WTC11 (cell line): ENCODE measurements around the gene PKHD1.

Experiments
- ATF1 ChIP-seq: sonication (generic); formaldehyde crosslinking; IDR thresholded peaks from 2 replicates; pipeline ENCODE4 v1.8.1; 2023; ENCODE audit warnings: mild to moderate bottlenecking, moderate library complexity, missing genetic modification reagents
- ATF3 ChIP-seq: sonication (generic); formaldehyde crosslinking; conservative IDR thresholded peaks from 2 replicates; pipeline ENCODE4 v1.8.1; 2022; ENCODE audit warnings: mild to moderate bottlenecking, missing genetic modification reagents
- CREM ChIP-seq: sonication (generic); formaldehyde crosslinking; IDR thresholded peaks from 2 replicates; pipeline ENCODE4 v1.8.1; 2022; ENCODE audit warnings: mild to moderate bottlenecking, missing genetic modification reagents, moderate library complexity
- FOXK1 ChIP-seq: sonication (generic); formaldehyde crosslinking; IDR thresholded peaks from 2 replicates; pipeline ENCODE4 v1.8.0; 2022; ENCODE audit warnings: mild to moderate bottlenecking, moderate library complexity, missing genetic modification reagents
- HMGXB4 ChIP-seq: sonication (generic); formaldehyde crosslinking; IDR thresholded peaks from 2 replicates; pipeline ENCODE4 v1.8.1; 2023; ENCODE audit warnings: mild to moderate bottlenecking, moderate library complexity, missing genetic modification reagents
- IRF2 ChIP-seq: sonication (generic); formaldehyde crosslinking; IDR thresholded peaks from 2 replicates; pipeline ENCODE4 v1.8.0; 2022; ENCODE audit warnings: low read depth, missing genetic modification reagents, borderline replicate concordance
- PRRX2 ChIP-seq: fragments of 250-450 bp; sonication (Bioruptor Pico); IDR thresholded peaks from 2 replicates; pipeline ENCODE4 v1.8.0; 2021; ENCODE audit warnings: mild to moderate bottlenecking
- SMAD3 ChIP-seq: sonication (generic); formaldehyde crosslinking; IDR thresholded peaks from 2 replicates; pipeline ENCODE4 v1.8.0; 2022; ENCODE audit warnings: missing genetic modification reagents, mild to moderate bottlenecking, borderline replicate concordance
- SMAD4 ChIP-seq: sonication (generic); formaldehyde crosslinking; IDR thresholded peaks from 2 replicates; pipeline ENCODE4 v1.8.0; 2022; ENCODE audit warnings: mild to moderate bottlenecking, missing genetic modification reagents
- SP1 ChIP-seq: sonication (generic); formaldehyde crosslinking; conservative IDR thresholded peaks from 2 replicates; pipeline ENCODE4 v1.8.1; 2022; ENCODE audit warnings: missing genetic modification reagents
- ZBTB21 ChIP-seq: sonication (generic); formaldehyde crosslinking; IDR thresholded peaks from 2 replicates; pipeline ENCODE4 v1.8.1; 2023; ENCODE audit warnings: mild to moderate bottlenecking, missing genetic modification reagents, borderline replicate concordance
- TF ChIP-seq, protein P1 (sequence below): fragments of 200-600 bp; IDR thresholded peaks from 2 replicates; pipeline ENCODE4 v1.8.0; 2022; ENCODE audit warnings: antibody characterized with exemption
- TF ChIP-seq, protein P2 (sequence below): sonication (generic); formaldehyde crosslinking; IDR thresholded peaks from 2 replicates; pipeline ENCODE4 v1.8.0; 2022; ENCODE audit warnings: mild to moderate bottlenecking, missing genetic modification reagents
- TF ChIP-seq, protein P3 (sequence below): sonication (generic); formaldehyde crosslinking; IDR thresholded peaks from 2 replicates; pipeline ENCODE4 v1.8.1; 2022; ENCODE audit warnings: mild to moderate bottlenecking, missing genetic modification reagents, moderate library complexity, borderline replicate concordance

DNA sequence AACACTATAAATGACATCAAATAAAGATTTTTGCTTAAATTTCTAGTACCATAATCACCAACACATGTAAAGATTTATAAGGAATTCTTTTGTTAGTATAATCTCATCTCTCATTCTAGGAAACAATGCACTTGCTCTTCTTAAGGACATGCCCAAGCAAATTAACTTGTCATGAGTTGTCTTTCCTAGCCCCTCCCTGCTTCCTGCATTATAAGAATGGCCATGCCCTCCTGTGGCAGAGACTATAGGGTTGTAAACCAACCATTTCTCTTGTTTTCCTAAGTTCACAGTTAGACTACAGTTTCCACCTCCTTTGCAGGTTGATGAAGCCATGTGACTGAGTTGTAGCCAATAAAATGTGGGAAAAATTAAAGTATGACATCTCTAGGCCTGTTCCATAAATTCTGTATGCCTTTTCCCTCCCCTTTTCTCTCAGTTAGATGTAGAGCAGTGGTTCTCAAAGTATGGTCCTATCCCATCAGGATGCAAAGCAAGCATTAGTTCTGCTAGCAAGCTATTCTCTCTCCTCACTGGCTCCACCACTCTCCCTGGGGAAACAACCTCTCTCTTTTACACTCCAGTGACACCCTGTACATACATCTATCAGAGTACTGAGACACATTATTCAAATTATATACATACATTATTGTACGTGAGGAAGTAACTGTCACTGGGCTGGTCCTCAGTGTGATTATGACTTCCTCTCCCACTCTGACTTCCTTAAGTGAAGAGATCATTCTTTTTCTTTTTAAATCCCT is 295.0 kb downstream of the PKHD1 start:
- TF ChIP-seq SP1 (CRISPR knock-in tag) = no peak
- TF ChIP-seq HMGXB4 (CRISPR knock-in tag) = no peak
- TF ChIP-seq IRF2 (CRISPR knock-in tag) = no peak
- TF ChIP-seq, protein P1, sequence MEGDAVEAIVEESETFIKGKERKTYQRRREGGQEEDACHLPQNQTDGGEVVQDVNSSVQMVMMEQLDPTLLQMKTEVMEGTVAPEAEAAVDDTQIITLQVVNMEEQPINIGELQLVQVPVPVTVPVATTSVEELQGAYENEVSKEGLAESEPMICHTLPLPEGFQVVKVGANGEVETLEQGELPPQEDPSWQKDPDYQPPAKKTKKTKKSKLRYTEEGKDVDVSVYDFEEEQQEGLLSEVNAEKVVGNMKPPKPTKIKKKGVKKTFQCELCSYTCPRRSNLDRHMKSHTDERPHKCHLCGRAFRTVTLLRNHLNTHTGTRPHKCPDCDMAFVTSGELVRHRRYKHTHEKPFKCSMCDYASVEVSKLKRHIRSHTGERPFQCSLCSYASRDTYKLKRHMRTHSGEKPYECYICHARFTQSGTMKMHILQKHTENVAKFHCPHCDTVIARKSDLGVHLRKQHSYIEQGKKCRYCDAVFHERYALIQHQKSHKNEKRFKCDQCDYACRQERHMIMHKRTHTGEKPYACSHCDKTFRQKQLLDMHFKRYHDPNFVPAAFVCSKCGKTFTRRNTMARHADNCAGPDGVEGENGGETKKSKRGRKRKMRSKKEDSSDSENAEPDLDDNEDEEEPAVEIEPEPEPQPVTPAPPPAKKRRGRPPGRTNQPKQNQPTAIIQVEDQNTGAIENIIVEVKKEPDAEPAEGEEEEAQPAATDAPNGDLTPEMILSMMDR = no peak
- TF ChIP-seq, protein P2, sequence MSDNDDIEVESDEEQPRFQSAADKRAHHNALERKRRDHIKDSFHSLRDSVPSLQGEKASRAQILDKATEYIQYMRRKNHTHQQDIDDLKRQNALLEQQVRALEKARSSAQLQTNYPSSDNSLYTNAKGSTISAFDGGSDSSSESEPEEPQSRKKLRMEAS (CRISPR knock-in tag) = no peak
- no peak for TF ChIP-seq ZBTB21 (CRISPR knock-in tag)
- no peak for TF ChIP-seq ATF1 (CRISPR knock-in tag)
- TF ChIP-seq, protein P3, sequence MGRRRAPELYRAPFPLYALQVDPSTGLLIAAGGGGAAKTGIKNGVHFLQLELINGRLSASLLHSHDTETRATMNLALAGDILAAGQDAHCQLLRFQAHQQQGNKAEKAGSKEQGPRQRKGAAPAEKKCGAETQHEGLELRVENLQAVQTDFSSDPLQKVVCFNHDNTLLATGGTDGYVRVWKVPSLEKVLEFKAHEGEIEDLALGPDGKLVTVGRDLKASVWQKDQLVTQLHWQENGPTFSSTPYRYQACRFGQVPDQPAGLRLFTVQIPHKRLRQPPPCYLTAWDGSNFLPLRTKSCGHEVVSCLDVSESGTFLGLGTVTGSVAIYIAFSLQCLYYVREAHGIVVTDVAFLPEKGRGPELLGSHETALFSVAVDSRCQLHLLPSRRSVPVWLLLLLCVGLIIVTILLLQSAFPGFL (CRISPR knock-in tag) = no peak
- TF ChIP-seq CREM = no peak
- TF ChIP-seq FOXK1 (CRISPR knock-in tag) = no peak
- no peak for TF ChIP-seq SMAD4 (CRISPR knock-in tag)
- TF ChIP-seq SMAD3 (CRISPR knock-in tag) = no peak
- no peak for TF ChIP-seq PRRX2 (CRISPR knock-in tag)
- no peak for TF ChIP-seq ATF3 (CRISPR knock-in tag)
